ENCODE results near the gene ARHGDIG. TPM values are rescaled to one million over a fixed set of nuclear protein-coding genes. Genes with fewer than 3 reads are reported as not detected.

The ARHGDIG gene
- total RNA-seq, 2 experiments from 2014 or later, result not detected

- ChIA-PET POLR2A (no interaction called here), CTCF (interaction anchor here (1.0 kb wide), 1 partner anchor 11 kb away, joined by 3 read pairs; no protein-coding TSS in a partner anchor)
- no peak overlapping the region for H3K4me3 Mint-ChIP-seq
- peaks cover 2% of the 10 kb centered on the region for H3K36me3 Mint-ChIP-seq (ENCODE audit: low read depth)
- H3K9me3 Mint-ChIP-seq, result no peaks in the 10 kb centered on the region
- DNase-seq (no peak), ATAC-seq (no peak)
- no peaks in the 10 kb centered on the region for H3K27me3 Mint-ChIP-seq
- intact Hi-C loops (cut with micrococcal nuclease), result no loop called here
- TF ChIP-seq CTCF (IDR thresholded peaks at IDR 0.05), result no peak
- peaks cover 22% of the 10 kb centered on the region for H3K4me1 Mint-ChIP-seq (ENCODE audit: low read depth)
- no peak overlapping the region for H3K27ac Mint-ChIP-seq
Observed at GRCh38 chr16:242281-242680, 38.1 kb upstream of the ARHGDIG start.

GRCh38 chr16:243348-243747 is 37.0 kb upstream of the ARHGDIG start:
- Mint-ChIP-seq H3K27ac (no peak overlapping the region), H3K4me1 (ENCODE audit: low read depth) (peaks cover 19% of the 10 kb centered on the region), H3K36me3 (ENCODE audit: low read depth) (no peaks in the 10 kb centered on the region), H3K27me3 (no peaks in the 10 kb centered on the region), H3K9me3 (no peaks in the 10 kb centered on the region), H3K4me3 (no peak overlapping the region)
- ChIA-PET CTCF (no interaction called here), POLR2A (interaction anchor here (0.7 kb wide), 1 partner anchor 8 kb away, joined by 3 read pairs; the partner anchor contains the start of gene FAM234A)
- no peak for TF ChIP-seq CTCF (IDR thresholded peaks at IDR 0.05)
- ATAC-seq (no peak), DNase-seq (no peak)
- intact Hi-C loops (cut with micrococcal nuclease), result no loop called here

GRCh38 chr16:245105-245504 is 35.3 kb upstream of the ARHGDIG start:
- no peaks in the 10 kb centered on the region for H3K27me3 Mint-ChIP-seq
- ChIA-PET CTCF (interaction anchor here (1.3 kb wide), 1 partner anchor 10 kb away, joined by 3 read pairs; no protein-coding TSS in a partner anchor), POLR2A (interaction anchor here (0.9 kb wide), 1 partner anchor 11 kb away, joined by 3 read pairs; no protein-coding TSS in a partner anchor)
- H3K4me1 Mint-ChIP-seq (ENCODE audit: low read depth), result peaks cover 13% of the 10 kb centered on the region
- no peak overlapping the region for H3K4me3 Mint-ChIP-seq
- H3K36me3 Mint-ChIP-seq (ENCODE audit: low read depth), result no peaks in the 10 kb centered on the region
- no peak for TF ChIP-seq CTCF (IDR thresholded peaks at IDR 0.05)
- no peak for DNase-seq
- H3K9me3 Mint-ChIP-seq, result no peaks in the 10 kb centered on the region
- intact Hi-C loops (cut with micrococcal nuclease), result no loop called here
- no peak for ATAC-seq
- H3K27ac Mint-ChIP-seq, result no peak overlapping the region

GRCh38 chr16:247027-247426 is 33.4 kb upstream of the ARHGDIG start:
- H3K9me3 Mint-ChIP-seq, result no peaks in the 10 kb centered on the region
- intact Hi-C loops (cut with micrococcal nuclease), result no loop called here
- no peak overlapping the region for H3K4me3 Mint-ChIP-seq
- ChIA-PET CTCF (no interaction called here), POLR2A (interaction anchor here (0.6 kb wide), 1 partner anchor 158 kb away, joined by 3 read pairs; no protein-coding TSS in a partner anchor)
- no peaks in the 10 kb centered on the region for H3K36me3 Mint-ChIP-seq (ENCODE audit: low read depth)
- H3K27me3 Mint-ChIP-seq, result no peaks in the 10 kb centered on the region
- peaks cover 6% of the 10 kb centered on the region for H3K4me1 Mint-ChIP-seq (ENCODE audit: low read depth)
- TF ChIP-seq CTCF (IDR thresholded peaks at IDR 0.05), result no peak
- ATAC-seq, result no peak
- H3K27ac Mint-ChIP-seq, result no peak overlapping the region
- no peak for DNase-seq

GRCh38 chr16:249431-249830 is 31.0 kb upstream of the ARHGDIG start:
- Mint-ChIP-seq H3K36me3 (ENCODE audit: low read depth) (peaks cover 3% of the 10 kb centered on the region), H3K9me3 (no peaks in the 10 kb centered on the region), H3K4me1 (ENCODE audit: low read depth) (peaks cover 23% of the 10 kb centered on the region), H3K27ac (no peak overlapping the region), H3K4me3 (no peak overlapping the region), H3K27me3 (no peaks in the 10 kb centered on the region)
- ChIA-PET CTCF (interaction anchor here (1.1 to 1.3 kb wide), 2 partner anchors 9 to 142 kb away, joined by 4 to 5 read pairs; no protein-coding TSS in a partner anchor), POLR2A (interaction anchor here (0.6 to 1.2 kb wide), 3 partner anchors 11 to 36 kb away, joined by 3 to 5 read pairs (median 3); no protein-coding TSS in a partner anchor)
- DNase-seq, result no peak
- TF ChIP-seq CTCF (IDR thresholded peaks at IDR 0.05), result no peak
- ATAC-seq, result no peak
- intact Hi-C loops (cut with micrococcal nuclease), result no loop called here

All from activated CD8-positive, alpha-beta T cell treated with anti-CD3 and anti-CD28 coated beads for 36 hours (primary cell).